Measurements from ENCODE around the gene XPNPEP1. TPM values are rescaled to one million over a fixed set of nuclear protein-coding genes. Genes with fewer than 3 reads are reported as not detected.
A peak's percentile ranks its signal among the peaks of the same experiment; 100 is the strongest.

Gene XPNPEP1
- total RNA-seq, 1 experiment from 2014 or later: 71.3 TPM

GRCh38 chr10:109960682-109961081 is 37.4 kb upstream of the XPNPEP1 start:
- H3K27ac Mint-ChIP-seq: peak overlapping the region in 1 of 3 experiments; percentile 55; a peak in 2 of 7 replicates
- WGBS (ENCODE audit: extremely low coverage, insufficient read length, low lambda C conversion rate): no CpG with 5 or more reads among the region's 2 CpGs

More at GRCh38 chr10:109960682-109961081, 37.4 kb upstream of the XPNPEP1 start:
- DNase-seq: no peak
- Mint-ChIP-seq H3K36me3 (ENCODE audit: insufficient read depth in 1 of 3, low read depth in 3 of 3) (no peaks in the 10 kb centered on the region; a peak in 1 of 7 replicates), H3K4me1 (peaks cover 31 to 38% of the 10 kb centered on the region in 2 experiments), H3K4me3 (peak overlapping the region in 1 of 2 experiments; percentile 27; a peak in 1 of 5 replicates), H3K9me3 (no peaks in the 10 kb centered on the region; a peak in 1 of 5 replicates), H3K27me3 (ENCODE audit: low read depth) (no peaks in the 10 kb centered on the region; the same call in 1 of the 2 replicates)
- TF ChIP-seq CTCF (conservative IDR thresholded peaks at IDR 0.05): no peak
- Histone ChIP-seq H3K79me1 (ENCODE audit: insufficient read depth, low read depth, low read length, poor library complexity, severe bottlenecking) (no peaks in the 10 kb centered on the region), H2BK12ac (ENCODE audit: insufficient read length, low read depth, low read length) (no peak overlapping the region), H3T11ph (ENCODE audit: low read length) (no peak overlapping the region), H4K20me1 (ENCODE audit: control insufficient read depth, insufficient read depth, insufficient read length) (no peaks in the 10 kb centered on the region), H3K79me2 (ENCODE audit: insufficient read depth, low read length) (no peaks in the 10 kb centered on the region), H3K56ac (ENCODE audit: insufficient read length, low read depth, low read length) (no peak overlapping the region), H3K9me3 (ENCODE audit: control insufficient read depth, low read depth, low read length) (no peaks in the 10 kb centered on the region), H4K5ac (ENCODE audit: insufficient read length, low read depth, low read length) (no peak overlapping the region), H3K23me2 (ENCODE audit: insufficient read length, low read depth, low read length, poor library complexity, severe bottlenecking) (no peaks in the 10 kb centered on the region), H3K18ac (ENCODE audit: insufficient read length, low read depth, low read length) (no peak overlapping the region), H2AK5ac (ENCODE audit: insufficient read length, low read length) (no peak overlapping the region), H3K4me2 (ENCODE audit: insufficient read depth, insufficient read length, low read length) (no peak overlapping the region), H3K27ac (ENCODE audit: insufficient read length, low read depth, low read length) (no peak overlapping the region), H3K23ac (ENCODE audit: insufficient read length, low read depth, low read length) (no peak overlapping the region), H4K8ac (replicated peaks; ENCODE audit: insufficient read length, low read depth, low read length) (no peak overlapping the region), H2BK15ac (ENCODE audit: low read depth, low read length) (no peak overlapping the region), H3K4me1 (ENCODE audit: insufficient read depth, low read length) (peaks cover 2% of the 10 kb centered on the region; the same call in 1 of the 2 replicates), H2BK120ac (ENCODE audit: low read depth, low read length, poor library complexity, severe bottlenecking) (no peak overlapping the region), H3K9ac (ENCODE audit: extremely low read depth, insufficient read length, low read length) (no peak overlapping the region), H2BK20ac (ENCODE audit: low read depth, low read length, poor library complexity, severe bottlenecking) (no peak overlapping the region), H3K27me3 (ENCODE audit: insufficient read depth, low read length) (no peaks in the 10 kb centered on the region), H2AFZ (ENCODE audit: low read length) (no peak overlapping the region), H2BK5ac (ENCODE audit: insufficient read length, low read length) (no peak overlapping the region), H3K4ac (ENCODE audit: low read depth, low read length) (no peak overlapping the region; the same call in 1 of the 2 replicates), H3K14ac (ENCODE audit: insufficient read depth, low read length) (no peak overlapping the region), H4K91ac (ENCODE audit: insufficient read length, low read depth, low read length) (no peak overlapping the region)

Data from H9 (cell line).